GM12874 (cell line): ENCODE results near the gene FTH1.

Experiments
- TF ChIP-seq, protein P1 (sequence below): IDR thresholded peaks from 2 replicates; pipeline ENCODE4 v1.5.1; 2011; ENCODE audit warnings: low read depth, mild to moderate bottlenecking, control low read depth, low read length, moderate library complexity; ENCODE audit not compliant: insufficient read depth

Gene FTH1

DNA sequence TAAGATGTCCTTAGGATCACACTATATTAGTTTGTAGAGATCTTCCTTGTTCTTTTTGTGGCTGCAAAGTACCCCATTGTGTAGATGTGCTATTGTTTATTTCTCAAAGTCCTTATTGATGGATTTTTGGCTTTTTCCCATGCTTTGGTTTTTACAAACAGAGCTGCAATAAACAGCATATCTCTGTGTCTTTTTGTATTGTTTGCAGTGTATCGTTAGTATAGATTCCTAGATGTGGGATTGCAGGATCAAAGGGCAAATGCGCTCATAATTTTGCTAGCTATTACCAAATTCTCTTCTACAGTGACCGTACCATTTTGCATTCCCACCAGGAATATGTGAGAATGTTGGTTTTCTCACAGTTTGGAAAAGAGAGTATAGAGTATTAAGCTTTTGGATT lies 27.5 kb upstream of the FTH1 start:
- TF ChIP-seq, protein P1, sequence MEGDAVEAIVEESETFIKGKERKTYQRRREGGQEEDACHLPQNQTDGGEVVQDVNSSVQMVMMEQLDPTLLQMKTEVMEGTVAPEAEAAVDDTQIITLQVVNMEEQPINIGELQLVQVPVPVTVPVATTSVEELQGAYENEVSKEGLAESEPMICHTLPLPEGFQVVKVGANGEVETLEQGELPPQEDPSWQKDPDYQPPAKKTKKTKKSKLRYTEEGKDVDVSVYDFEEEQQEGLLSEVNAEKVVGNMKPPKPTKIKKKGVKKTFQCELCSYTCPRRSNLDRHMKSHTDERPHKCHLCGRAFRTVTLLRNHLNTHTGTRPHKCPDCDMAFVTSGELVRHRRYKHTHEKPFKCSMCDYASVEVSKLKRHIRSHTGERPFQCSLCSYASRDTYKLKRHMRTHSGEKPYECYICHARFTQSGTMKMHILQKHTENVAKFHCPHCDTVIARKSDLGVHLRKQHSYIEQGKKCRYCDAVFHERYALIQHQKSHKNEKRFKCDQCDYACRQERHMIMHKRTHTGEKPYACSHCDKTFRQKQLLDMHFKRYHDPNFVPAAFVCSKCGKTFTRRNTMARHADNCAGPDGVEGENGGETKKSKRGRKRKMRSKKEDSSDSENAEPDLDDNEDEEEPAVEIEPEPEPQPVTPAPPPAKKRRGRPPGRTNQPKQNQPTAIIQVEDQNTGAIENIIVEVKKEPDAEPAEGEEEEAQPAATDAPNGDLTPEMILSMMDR = no peak

DNA sequence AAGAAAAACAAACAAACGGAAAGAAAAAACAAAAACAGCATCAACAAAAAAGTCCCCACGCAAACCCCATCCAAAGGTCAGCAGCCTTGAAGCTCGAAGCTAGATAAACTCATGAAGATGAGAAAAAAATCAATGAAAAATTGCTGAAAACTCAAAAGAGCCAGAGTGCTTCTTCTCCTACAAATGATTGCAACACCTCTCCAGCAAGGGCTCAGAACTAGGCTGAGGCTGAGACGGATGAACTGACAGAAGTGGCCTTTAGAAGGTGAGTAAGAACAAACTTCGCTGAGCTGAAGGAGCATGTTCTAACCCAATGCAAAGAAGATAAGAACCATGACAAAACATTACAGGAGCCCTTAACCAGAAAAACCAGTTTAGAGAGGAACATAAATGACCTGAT lies 18.4 kb upstream of the FTH1 start:
- TF ChIP-seq, protein P1 = no peak

DNA sequence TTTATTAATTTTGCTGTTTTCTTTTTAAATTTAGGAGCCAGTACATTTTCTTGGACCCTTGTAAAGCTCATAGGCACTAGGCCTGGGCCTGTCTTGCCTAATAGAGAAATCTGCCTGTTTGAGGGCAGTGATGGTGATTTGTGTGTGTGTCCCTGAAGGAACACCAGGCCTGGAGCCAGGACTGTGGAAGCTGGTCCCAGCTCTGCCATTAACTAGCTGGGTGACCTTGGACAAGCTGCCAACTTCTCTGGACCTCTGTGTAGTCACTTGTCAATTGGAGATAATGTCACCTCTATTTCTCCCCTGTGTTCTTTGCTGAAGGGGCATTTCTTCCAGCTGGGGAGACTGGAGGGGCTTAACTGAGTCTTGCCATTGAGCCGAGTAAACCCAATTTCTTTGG lies 16.0 kb upstream of the FTH1 start:
- TF ChIP-seq, protein P1 = no peak

DNA sequence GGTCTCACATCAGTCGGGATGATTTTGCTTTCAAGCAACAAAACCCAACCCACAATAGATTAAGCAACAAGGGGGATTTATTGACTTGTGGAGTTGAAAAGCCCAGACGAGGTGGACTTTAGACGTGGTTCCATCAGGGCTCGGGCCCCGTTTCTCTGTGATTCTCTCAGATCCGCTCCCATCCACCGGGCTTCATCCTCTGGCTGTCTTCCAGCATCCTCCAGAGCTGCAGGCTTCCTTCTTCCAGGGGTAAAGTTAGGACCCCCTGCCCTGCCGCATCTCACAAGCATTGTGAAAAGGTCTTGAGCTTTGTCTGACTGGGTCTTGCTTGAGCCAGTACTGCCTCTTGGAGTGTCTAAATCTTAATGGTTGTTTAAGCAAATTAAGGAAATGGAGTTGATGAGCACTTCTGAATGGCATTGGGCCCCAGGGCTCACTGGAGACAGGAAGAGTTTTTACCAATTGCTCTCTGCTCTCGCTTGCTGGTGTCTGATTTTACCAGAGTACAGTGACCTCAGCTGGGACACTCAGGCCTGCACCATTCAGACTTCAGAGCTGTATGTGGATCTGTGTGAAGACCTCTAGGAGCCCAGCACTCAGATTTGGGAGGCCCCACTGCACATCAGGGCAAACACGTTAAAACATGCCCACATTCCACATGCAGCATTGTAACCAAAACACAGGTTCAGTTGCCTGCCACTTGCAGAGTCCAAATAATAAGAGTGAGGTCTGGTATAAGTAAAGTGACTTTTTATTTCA lies 13.5 kb upstream of the FTH1 start:
- TF ChIP-seq, protein P1 = no peak

DNA sequence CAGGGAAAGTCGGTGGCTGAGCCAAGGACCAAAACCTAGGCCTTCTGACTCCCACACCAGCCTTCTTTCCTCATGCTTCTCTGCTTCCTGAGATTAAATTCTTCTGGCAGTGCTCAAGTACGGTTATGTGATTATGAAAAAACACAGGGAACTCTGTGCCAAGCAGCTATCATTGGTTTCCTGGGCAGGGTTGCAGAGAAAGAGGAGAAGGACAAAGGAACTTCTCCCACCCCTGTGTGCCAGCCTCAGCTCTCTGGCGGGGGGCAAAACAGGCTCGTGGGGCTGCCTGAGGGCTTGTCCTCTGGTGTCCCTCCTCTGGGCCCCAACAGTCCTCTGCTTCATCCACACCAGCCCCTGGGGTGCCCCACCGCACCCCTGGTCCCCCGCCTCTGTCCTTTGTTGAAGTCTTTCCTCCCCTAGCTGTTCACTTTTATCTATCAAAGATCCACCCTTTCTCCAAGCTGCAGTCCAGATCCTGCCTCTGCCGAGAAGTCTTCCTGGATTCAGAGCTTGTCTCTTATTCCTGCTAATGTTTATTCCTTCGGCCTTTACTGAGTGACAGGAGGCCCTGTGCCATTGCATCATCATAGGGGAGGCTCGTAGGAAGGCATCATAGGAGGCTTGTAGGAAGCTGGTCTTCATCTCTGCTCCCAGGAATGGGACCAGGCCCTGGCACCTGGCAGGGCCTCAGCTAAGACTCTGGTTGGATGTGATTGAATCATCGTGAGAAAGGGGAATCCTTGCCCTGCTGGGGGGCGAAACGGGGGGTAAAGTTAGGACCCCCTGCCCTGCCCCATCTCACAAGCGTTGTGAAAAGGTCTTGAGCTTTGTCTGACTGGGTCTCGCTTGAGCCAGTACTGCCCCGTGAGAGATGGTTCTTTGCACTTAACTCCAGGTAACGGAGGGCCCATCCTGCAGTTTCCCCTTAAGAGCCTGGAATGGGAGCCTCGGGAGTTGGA lies 11.5 kb upstream of the FTH1 start:
- TF ChIP-seq, protein P1 = no peak

DNA sequence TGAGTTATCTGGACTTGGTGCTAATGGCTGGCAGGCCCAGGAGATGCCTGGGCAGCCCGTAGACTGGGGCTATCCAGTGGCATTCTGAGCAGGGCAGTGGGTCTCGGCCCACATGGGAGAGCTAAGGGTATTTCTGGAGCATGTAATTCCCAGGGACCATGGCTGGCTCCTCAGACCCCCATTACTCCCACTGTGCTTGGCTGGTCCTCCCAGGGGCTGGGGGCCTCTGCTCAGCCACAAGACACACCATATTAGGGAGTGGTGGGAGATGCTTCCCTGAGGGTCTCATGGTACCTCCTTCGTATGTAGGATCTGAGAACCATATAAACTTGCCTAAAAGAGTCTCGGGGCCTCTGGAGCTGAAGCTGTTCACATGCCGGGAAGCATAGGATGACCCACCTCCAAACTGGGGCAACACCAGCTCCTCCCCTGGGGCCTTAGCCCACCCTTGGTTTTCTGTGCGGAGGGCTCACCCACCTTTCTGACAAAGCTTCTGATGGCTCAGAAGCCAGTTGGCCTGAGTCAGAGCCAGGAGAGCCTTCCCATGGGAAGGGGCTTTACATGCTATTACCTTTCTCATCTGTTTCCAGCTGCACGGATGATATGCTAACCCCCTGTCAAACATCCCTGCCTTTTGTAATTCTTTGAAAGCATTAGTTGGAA lies 9.5 kb upstream of the FTH1 start:
- TF ChIP-seq, protein P1 = no peak

DNA sequence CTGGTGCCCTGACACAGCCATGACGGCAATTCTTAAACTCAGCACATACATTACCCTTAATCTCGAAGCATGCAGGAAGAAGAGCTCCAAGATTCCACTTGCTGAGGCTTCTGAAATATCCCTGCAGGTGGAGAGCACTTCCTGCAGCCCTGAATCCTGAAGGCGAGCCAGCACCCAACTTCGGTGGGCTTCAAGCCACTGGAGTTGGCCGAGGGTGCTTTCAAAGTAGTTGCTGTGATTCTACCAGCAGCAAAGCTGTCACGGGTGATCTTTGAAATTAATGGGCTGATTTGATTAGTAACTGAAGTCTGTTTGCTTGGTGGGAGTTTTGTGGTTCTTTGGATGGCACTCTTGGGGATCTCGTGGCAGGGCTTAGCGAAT lies 9.0 kb upstream of the FTH1 start:
- TF ChIP-seq, protein P1 = no peak
